Kidney (tissue), 14 donors: Measurements from ENCODE around the gene CMTM6. TPM values are rescaled to one million over a fixed set of nuclear protein-coding genes. Genes with fewer than 3 reads are reported as not detected.

Source experiments
- DNase-seq, 5 donors: peaks; one replicate each; pipeline ENCODE4 v3.0.0-alpha.2; 2013 to 2020
- FAIRE-seq: peaks from 2 replicates; lab custom pipeline; 2012; peaks lifted over from hg19 to GRCh38; lab: Jason Lieb, UNC
- H3K27ac ChIP-seq, 2 donors: one replicate each; pipeline ENCODE4 v1.7.0; 2013; ENCODE audit warnings: low read depth in 2 of 2, low read length in 2 of 2, inconsistent platforms in 1 of 2
- H3K27me3 ChIP-seq: one replicate; pipeline ENCODE4 v1.7.1; 2013; ENCODE audit warnings: low read length, inconsistent platforms; ENCODE audit not compliant: control insufficient read depth, insufficient read depth
- H3K36me3 ChIP-seq, 3 donors: one replicate each; pipeline versions ENCODE4 v1.7.0 to v1.7.1; 2013; ENCODE audit warnings: low read length in 3 of 3, control low read depth in 1 of 3, inconsistent platforms in 1 of 3; ENCODE audit not compliant: insufficient read depth in 3 of 3, control insufficient read depth in 2 of 3
- H3K4me1 ChIP-seq, 3 donors: one replicate each; pipeline versions ENCODE4 v1.7.0 to v1.7.1; 2013; ENCODE audit warnings: low read length in 3 of 3, inconsistent platforms in 1 of 3, low read depth in 1 of 3; ENCODE audit not compliant: control insufficient read depth in 2 of 3, insufficient read depth in 2 of 3
- H3K4me3 ChIP-seq, 3 donors: one replicate each; pipeline versions ENCODE4 v1.7.0 to v1.8.1; 2013; ENCODE audit warnings: low read length in 3 of 3, control low read depth in 1 of 3, inconsistent platforms in 1 of 3
- H3K9ac ChIP-seq, 3 donors: one replicate each; pipeline versions ENCODE4 v1.7.0 to v1.7.1; 2013; ENCODE audit warnings: low read length in 3 of 3, control low read depth in 1 of 3, inconsistent platforms in 1 of 3
- H3K9me3 ChIP-seq, 3 donors: one replicate each; pipeline versions ENCODE4 v1.7.0 to v1.7.1; 2013; ENCODE audit warnings: low read length in 3 of 3, control low read depth in 1 of 3, inconsistent platforms in 1 of 3; ENCODE audit not compliant: control insufficient read depth in 2 of 3, insufficient read depth in 1 of 3
- CTCF ChIP-seq: IDR thresholded peaks from 3 replicates; pipeline ENCODE4 v1.5.1; 2012; ENCODE audit warnings: mild to moderate bottlenecking, moderate library complexity, borderline replicate concordance; ENCODE audit not compliant: insufficient read depth; ENCODE audit errors: extremely low read depth
- intact Hi-C: fragments of 100-400 bp; cut with DNase I; formaldehyde crosslinking; loops from one replicate; pipeline ENCODE4 v1.11.1; 2022
- polyA plus RNA-seq: library from polyadenylated mRNA; stranded (reverse); fragments of 350-450 nt; fragmentation: Illumina TruSeq; extraction: RNeasy Lipid Tissue Mini Kit (QIAGEN cat#74804); gene quantifications from one replicate; pipeline ENCODE4 v1.2.3, GENCODE V29; 2014; ENCODE audit warnings: low read depth, low replicate concordance; ENCODE audit not compliant: insufficient read depth
- total RNA-seq: library from RNA; stranded (reverse); fragmentation: NEBNext Ultra II Directional; extraction: Animal tissue kit (Norgen Biotek cat#: 25700); gene quantifications from one replicate; pipeline ENCODE4 v1.2.1, GENCODE V29; 2021
- donor health status: control.
- donor health status: control.
- donor health status: control.
- donor health status: control.
- donor health status: control.
- donor health status: DM: yes; HTN: yes; CAD: no.
- donor health status: Normal renal cell carcinoma (clear cell type).

The CMTM6 gene
- total and polyA plus RNA-seq, 2 donors from 2014 or later: 22.2 to 63.3 TPM

- Histone ChIP-seq H3K27me3 (no peaks in the 10 kb centered on the region), H3K36me3 (peaks cover 0 to 15% (median 4%) of the 10 kb centered on the region in 3 donors)
- FAIRE-seq: no peak
Measured at GRCh38 chr3:32482693-32483092, 20.0 kb downstream of the CMTM6 start.

GRCh38 chr3:32481791-32482631 is 20.6 kb downstream of the CMTM6 start:
- intact Hi-C loops: no loop called here
- FAIRE-seq: no peak
- peaks cover 0 to 15% (median 4%) of the 10 kb centered on the region in 3 donors for H3K36me3 ChIP-seq

More at GRCh38 chr3:32482693-32483092, 20.0 kb downstream of the CMTM6 start:
- Histone ChIP-seq H3K4me3 (no peak overlapping the region), H3K9ac (no peak overlapping the region), H3K4me1 (no peaks in the 10 kb centered on the region), H3K27ac (no peak overlapping the region), H3K9me3 (no peaks in the 10 kb centered on the region)
- intact Hi-C loops: no loop called here
- no peak for DNase-seq
- TF ChIP-seq CTCF: no peak

GRCh38 chr3:32480604-32481003 is 22.0 kb downstream of the CMTM6 start:
- DNase-seq (no peak), FAIRE-seq (no peak)
- no peak overlapping the region for H3K27ac ChIP-seq
- no peak overlapping the region for H3K4me3 ChIP-seq
- H3K27me3 ChIP-seq: no peaks in the 10 kb centered on the region
- no peaks in the 10 kb centered on the region for H3K9me3 ChIP-seq
- no peak overlapping the region for H3K9ac ChIP-seq
- no peaks in the 10 kb centered on the region for H3K4me1 ChIP-seq
- no peak for TF ChIP-seq CTCF
- intact Hi-C loops: no loop called here
- peaks cover 0 to 15% (median 4%) of the 10 kb centered on the region in 3 donors for H3K36me3 ChIP-seq

More at GRCh38 chr3:32481791-32482631, 20.6 kb downstream of the CMTM6 start:
- no peak for TF ChIP-seq CTCF
- Histone ChIP-seq H3K4me1 (no peaks in the 10 kb centered on the region), H3K27me3 (no peaks in the 10 kb centered on the region), H3K4me3 (no peak overlapping the region), H3K9me3 (no peaks in the 10 kb centered on the region), H3K9ac (no peak overlapping the region), H3K27ac (no peak overlapping the region)
- no peak for DNase-seq
